Stomach (tissue), 4 donors: ENCODE results near the gene COLEC12.

Source experiments
- CTCF ChIP-seq, 7 experiments: fragments of 450-650 bp in 4 of 7; fragments of 200-600 bp in 3 of 7; sonication (generic) in 3 of 7; IDR thresholded peaks; one replicate each; pipeline ENCODE4 v1.5.1; 2016 to 2019; ENCODE audit warnings: antibody characterized with exemption in 7 of 7, control low read depth in 2 of 7, mild to moderate bottlenecking in 1 of 7
- POLR2A ChIP-seq, 4 donors: fragments of 450-650 bp; IDR thresholded peaks; one replicate each; pipeline ENCODE4 v1.6.1; 2016; ENCODE audit warnings: antibody characterized with exemption in 4 of 4, control low read depth in 2 of 4, mild to moderate bottlenecking in 1 of 4, moderate library complexity in 1 of 4

- TF ChIP-seq CTCF (IDR thresholded peaks at IDR 0.05) (no peak), POLR2A (IDR thresholded peaks at IDR 0.05) (no peak)
These were observed 105.5 kb downstream of the COLEC12 start for GRCh38 chr18:394987-395362.
